Measurements from ENCODE around the gene PEX1. TPM values are rescaled to one million over a fixed set of nuclear protein-coding genes. Genes with fewer than 3 reads are reported as not detected.

PEX1 gene
- total and polyA plus RNA-seq, 9 of the 15 experiments (the other 6 are each of a cell fraction or from before 2014, with no cell fraction given): 9.4 to 32.2 (median 19.9) TPM

DNA sequence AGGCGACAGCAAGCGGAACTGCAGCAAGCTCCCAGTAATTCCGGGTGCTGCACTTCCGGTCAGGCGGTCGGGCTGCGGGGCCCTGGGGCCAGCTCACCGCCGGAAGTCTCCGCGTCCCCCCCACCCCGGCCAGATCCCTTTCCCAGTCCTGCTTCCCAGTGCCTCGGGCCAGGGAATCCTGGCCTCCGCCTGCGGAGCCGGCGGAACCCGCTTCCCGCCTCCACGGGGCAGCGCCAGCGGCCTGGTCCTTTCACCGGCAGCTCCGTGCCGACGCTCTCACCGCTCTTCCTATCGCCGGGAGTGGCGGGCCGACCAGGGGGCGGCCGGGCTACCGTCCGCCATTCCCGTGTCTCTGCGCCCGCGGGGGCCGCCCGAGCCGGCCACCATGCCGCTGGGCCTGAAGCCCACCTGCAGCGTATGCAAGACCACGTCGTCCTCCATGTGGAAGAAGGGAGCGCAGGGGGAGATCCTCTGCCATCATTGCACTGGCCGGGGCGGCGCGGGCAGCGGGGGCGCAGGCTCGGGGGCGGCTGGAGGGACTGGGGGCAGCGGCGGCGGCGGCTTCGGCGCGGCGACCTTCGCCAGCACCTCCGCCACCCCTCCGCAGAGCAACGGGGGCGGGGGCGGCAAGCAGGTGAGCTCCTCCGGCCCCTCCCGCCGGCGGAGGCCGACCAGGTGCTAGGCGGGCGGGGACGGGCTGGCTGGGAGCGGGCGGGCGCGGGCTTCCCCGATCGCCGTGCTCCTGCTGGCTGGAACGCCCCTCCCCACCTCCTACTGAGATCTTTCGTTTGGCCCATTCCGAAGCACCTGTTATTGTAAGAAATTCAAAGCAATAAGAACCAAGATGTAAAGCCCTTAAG, 80.7 kb downstream of the PEX1 start, which contains the start of gene GATAD1 (continued):
- TF ChIP-seq, protein P1, sequence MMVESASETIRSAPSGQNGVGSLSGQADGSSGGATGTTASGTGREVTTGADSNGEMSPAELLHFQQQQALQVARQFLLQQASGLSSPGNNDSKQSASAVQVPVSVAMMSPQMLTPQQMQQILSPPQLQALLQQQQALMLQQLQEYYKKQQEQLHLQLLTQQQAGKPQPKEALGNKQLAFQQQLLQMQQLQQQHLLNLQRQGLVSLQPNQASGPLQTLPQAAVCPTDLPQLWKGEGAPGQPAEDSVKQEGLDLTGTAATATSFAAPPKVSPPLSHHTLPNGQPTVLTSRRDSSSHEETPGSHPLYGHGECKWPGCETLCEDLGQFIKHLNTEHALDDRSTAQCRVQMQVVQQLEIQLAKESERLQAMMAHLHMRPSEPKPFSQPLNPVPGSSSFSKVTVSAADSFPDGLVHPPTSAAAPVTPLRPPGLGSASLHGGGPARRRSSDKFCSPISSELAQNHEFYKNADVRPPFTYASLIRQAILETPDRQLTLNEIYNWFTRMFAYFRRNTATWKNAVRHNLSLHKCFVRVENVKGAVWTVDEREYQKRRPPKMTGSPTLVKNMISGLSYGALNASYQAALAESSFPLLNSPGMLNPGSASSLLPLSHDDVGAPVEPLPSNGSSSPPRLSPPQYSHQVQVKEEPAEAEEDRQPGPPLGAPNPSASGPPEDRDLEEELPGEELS (CRISPR knock-in tag; IDR thresholded peaks at IDR 0.05; ENCODE audit: borderline replicate concordance): peak; percentile 70; the same call in 1 of the 2 replicates
- TF ChIP-seq GABPA (tag; conservative IDR thresholded peaks at IDR 0.05; ENCODE audit: low read depth) (peak; percentile 99), ZNF134 (CRISPR knock-in tag; conservative IDR thresholded peaks at IDR 0.05) (no peak), ATF6 (CRISPR knock-in tag; IDR thresholded peaks at IDR 0.05) (peak; percentile 20; the same call in 1 of the 2 replicates), ZZZ3 (IDR thresholded peaks at IDR 0.05) (no peak), SAP30 (IDR thresholded peaks at IDR 0.05; ENCODE audit: borderline replicate concordance, insufficient read depth, low read depth, low read length, poor library complexity, severe bottlenecking) (peak; percentile 70), ZBTB9 (CRISPR knock-in tag; IDR thresholded peaks at IDR 0.05) (no peak), ZNF609 (CRISPR knock-in tag; IDR thresholded peaks at IDR 0.05; ENCODE audit: borderline replicate concordance) (no peak), ZNF436 (CRISPR knock-in tag; IDR thresholded peaks at IDR 0.05) (no peak), HDAC2 (IDR thresholded peaks at IDR 0.05) (0 out of 2 replicates have a peak, but pooled peaks have one; percentile 54)

Measured in K562 (cell line).